ENCODE measurements around the gene NKAP.

NKAP gene

GRCh38 chrX:119885554-119886428, 57.8 kb downstream of the NKAP start:
- H3K9me3 ChIP-seq (ENCODE audit: control insufficient read depth in 1 of 2, low read length in 2 of 2) = no peaks in the 10 kb centered on the region
- peak overlapping the region in 1 of 2 donors; percentile 46 for H3K4me3 ChIP-seq (ENCODE audit: low read depth in 1 of 2, low read length in 2 of 2)
- H3K4me1 ChIP-seq (ENCODE audit: control insufficient read depth in 1 of 2, insufficient read depth in 2 of 2, low read length in 2 of 2) = peaks cover 0 to 6% of the 10 kb centered on the region in 2 donors
- no peaks in the 10 kb centered on the region for H3K36me3 ChIP-seq (ENCODE audit: control insufficient read depth in 1 of 2, insufficient read depth in 2 of 2, low read length in 2 of 2)
- H3K27me3 ChIP-seq (ENCODE audit: low read depth, low read length) = no peaks in the 10 kb centered on the region
- no peak overlapping the region for H3K27ac ChIP-seq (ENCODE audit: low read length)

- no peaks in the 10 kb centered on the region for H3K4me1 ChIP-seq (ENCODE audit: control insufficient read depth in 1 of 2, insufficient read depth in 2 of 2, low read length in 2 of 2)
- no peak overlapping the region for H3K27ac ChIP-seq (ENCODE audit: low read length)
- no peaks in the 10 kb centered on the region for H3K27me3 ChIP-seq (ENCODE audit: low read depth, low read length)
- peaks cover 0 to 3% of the 10 kb centered on the region in 2 donors for H3K36me3 ChIP-seq (ENCODE audit: control insufficient read depth in 1 of 2, insufficient read depth in 2 of 2, low read length in 2 of 2)
- no peaks in the 10 kb centered on the region for H3K9me3 ChIP-seq (ENCODE audit: control insufficient read depth in 1 of 2, low read length in 2 of 2)
- no peak overlapping the region for H3K4me3 ChIP-seq (ENCODE audit: low read depth in 1 of 2, low read length in 2 of 2)
Measured at GRCh38 chrX:119880552-119881437, 62.8 kb downstream of the NKAP start.

- Histone ChIP-seq H3K9me3 (ENCODE audit: control insufficient read depth in 1 of 2, low read length in 2 of 2) (no peaks in the 10 kb centered on the region), H3K27me3 (ENCODE audit: low read depth, low read length) (no peaks in the 10 kb centered on the region), H3K27ac (ENCODE audit: low read length) (no peak overlapping the region), H3K36me3 (ENCODE audit: control insufficient read depth in 1 of 2, insufficient read depth in 2 of 2, low read length in 2 of 2) (peaks cover 0 to 3% of the 10 kb centered on the region in 2 donors), H3K4me1 (ENCODE audit: control insufficient read depth in 1 of 2, insufficient read depth in 2 of 2, low read length in 2 of 2) (no peaks in the 10 kb centered on the region), H3K4me3 (ENCODE audit: low read depth in 1 of 2, low read length in 2 of 2) (no peak overlapping the region)
Measured at GRCh38 chrX:119880076-119880475, 63.5 kb downstream of the NKAP start.

- Histone ChIP-seq H3K27me3 (ENCODE audit: low read depth, low read length) (no peaks in the 10 kb centered on the region), H3K4me1 (ENCODE audit: control insufficient read depth in 1 of 2, insufficient read depth in 2 of 2, low read length in 2 of 2) (no peaks in the 10 kb centered on the region), H3K36me3 (ENCODE audit: control insufficient read depth in 1 of 2, insufficient read depth in 2 of 2, low read length in 2 of 2) (peaks cover 0 to 3% of the 10 kb centered on the region in 2 donors), H3K4me3 (ENCODE audit: low read depth in 1 of 2, low read length in 2 of 2) (no peak overlapping the region), H3K27ac (ENCODE audit: low read length) (no peak overlapping the region), H3K9me3 (ENCODE audit: control insufficient read depth in 1 of 2, low read length in 2 of 2) (no peaks in the 10 kb centered on the region)
Measured at GRCh38 chrX:119878740-119879139, 64.8 kb downstream of the NKAP start.

GRCh38 chrX:119871599-119872395, 71.8 kb downstream of the NKAP start, which contains the start of the genes NDUFA1 and RNF113A:
Gene NDUFA1, plus strand, starts transcription at chrX:119871832. Its CDS starts 80 bp downstream, at chrX:119871912.
Gene RNF113A, minus strand, starts transcription at chrX:119871733. Its CDS starts 120 bp downstream, at chrX:119871613.
- Histone ChIP-seq H3K4me1 (ENCODE audit: control insufficient read depth in 1 of 2, insufficient read depth in 2 of 2, low read length in 2 of 2) (peaks cover 0 to 8% of the 10 kb centered on the region in 2 donors), H3K36me3 (ENCODE audit: control insufficient read depth in 1 of 2, insufficient read depth in 2 of 2, low read length in 2 of 2) (no peaks in the 10 kb centered on the region)

GRCh38 chrX:119871245-119871598, 72.3 kb downstream of the NKAP start:
- Histone ChIP-seq H3K36me3 (ENCODE audit: control insufficient read depth in 1 of 2, insufficient read depth in 2 of 2, low read length in 2 of 2) (no peaks in the 10 kb centered on the region), H3K4me1 (ENCODE audit: control insufficient read depth in 1 of 2, insufficient read depth in 2 of 2, low read length in 2 of 2) (peaks cover 0 to 8% of the 10 kb centered on the region in 2 donors), H3K4me3 (ENCODE audit: low read depth in 1 of 2, low read length in 2 of 2) (peak overlapping the region; percentile 69 to 93), H3K27ac (ENCODE audit: low read length) (peak overlapping the region; percentile 97), H3K27me3 (ENCODE audit: low read depth, low read length) (no peaks in the 10 kb centered on the region), H3K9me3 (ENCODE audit: control insufficient read depth in 1 of 2, low read length in 2 of 2) (no peaks in the 10 kb centered on the region)

More at GRCh38 chrX:119871599-119872395, 71.8 kb downstream of the NKAP start, which contains the start of the genes NDUFA1 and RNF113A:
- H3K27me3 ChIP-seq (ENCODE audit: low read depth, low read length) = no peaks in the 10 kb centered on the region
- no peaks in the 10 kb centered on the region for H3K9me3 ChIP-seq (ENCODE audit: control insufficient read depth in 1 of 2, low read length in 2 of 2)
- H3K27ac ChIP-seq (ENCODE audit: low read length) = peak within 1 kb of the TSS; percentile 97
- H3K4me3 ChIP-seq (ENCODE audit: low read depth in 1 of 2, low read length in 2 of 2) = peak within 1 kb of the TSS; percentile 69 to 93
